Measurements from ENCODE around the gene SMARCE1.

Gene SMARCE1

DNA sequence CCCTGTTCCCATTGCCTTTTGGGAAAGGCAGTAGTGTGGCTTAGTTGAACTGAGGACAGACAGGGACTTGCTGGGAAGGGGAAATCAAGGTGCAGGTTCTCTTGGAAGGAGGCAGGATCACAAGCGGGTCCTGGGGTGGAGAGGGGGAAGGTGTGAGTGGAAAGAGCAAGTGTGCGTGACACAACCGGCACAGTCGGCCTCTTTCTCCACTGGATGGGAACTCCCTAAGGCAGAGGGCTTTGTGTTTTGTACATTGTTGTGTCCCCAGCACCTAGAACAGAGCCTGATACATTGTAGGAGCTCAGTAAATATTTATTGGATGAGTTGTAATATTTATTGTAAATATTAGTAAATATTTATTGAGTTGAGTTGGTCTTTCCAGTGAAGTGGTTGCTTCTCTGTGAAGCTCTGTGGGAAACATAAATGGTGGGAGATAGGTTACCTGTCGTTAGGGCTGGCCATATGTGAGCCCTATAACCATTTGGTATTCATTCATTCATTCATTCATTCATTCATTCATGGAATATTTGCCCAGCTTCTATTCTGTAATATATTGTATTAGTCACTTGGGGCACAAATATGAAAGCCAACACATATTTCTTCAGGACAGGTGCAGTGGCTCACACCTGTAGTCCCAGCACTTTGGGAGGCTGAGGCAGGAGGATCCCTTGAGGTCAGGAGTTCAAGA is 34.0 kb downstream of the SMARCE1 start:
- H3K9me3 ChIP-seq (ENCODE audit: low read length): no peaks in the 10 kb centered on the region

DNA sequence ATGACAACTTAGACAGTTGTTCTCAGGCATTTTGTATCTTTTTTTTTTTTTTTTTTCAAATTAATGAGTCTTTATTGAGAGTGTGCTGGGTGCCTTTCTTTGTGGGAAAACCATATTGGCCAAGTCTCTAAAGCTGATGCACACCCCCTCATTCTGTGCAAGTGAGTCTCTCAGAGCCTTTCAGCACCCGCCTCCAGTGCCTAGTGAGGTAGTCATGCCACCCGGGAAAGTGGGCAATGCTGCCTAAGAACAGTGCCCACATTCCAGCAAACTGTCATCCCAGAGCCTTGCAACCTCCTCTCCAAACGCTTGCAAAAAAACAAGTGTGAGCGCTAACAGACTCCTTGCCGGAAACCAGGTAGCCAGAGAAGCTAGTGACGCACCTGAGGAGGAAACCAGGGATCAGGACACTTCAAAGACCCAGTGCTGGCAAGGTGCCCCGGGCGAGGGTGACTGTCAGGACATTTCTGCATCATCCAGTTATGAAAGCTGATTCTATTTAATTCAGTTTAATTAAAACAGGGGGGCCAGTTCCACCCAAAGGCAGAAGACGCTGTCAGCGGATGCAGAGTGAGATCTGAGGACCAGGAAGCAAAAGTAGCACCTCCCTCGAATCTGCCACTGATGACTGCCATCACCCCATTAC is 34.9 kb downstream of the SMARCE1 start:
- H3K27me3 ChIP-seq (ENCODE audit: insufficient read depth, low read length): peaks cover 25% of the 10 kb centered on the region
- no peaks in the 10 kb centered on the region for H3K9me3 ChIP-seq (ENCODE audit: low read length)

More for the DNA sequence above, 34.0 kb downstream of the SMARCE1 start:
- no peaks in the 10 kb centered on the region for H3K4me1 ChIP-seq (ENCODE audit: insufficient read depth, low read length)
- no peak overlapping the region for H2AFZ ChIP-seq (ENCODE audit: low read depth, low read length)
- no peak overlapping the region for H3K4me3 ChIP-seq (ENCODE audit: low read length)
- H3K27me3 ChIP-seq (ENCODE audit: insufficient read depth, low read length): peaks cover 25% of the 10 kb centered on the region
- no peaks in the 10 kb centered on the region for H3K36me3 ChIP-seq (ENCODE audit: insufficient read depth, low read length)

DNA sequence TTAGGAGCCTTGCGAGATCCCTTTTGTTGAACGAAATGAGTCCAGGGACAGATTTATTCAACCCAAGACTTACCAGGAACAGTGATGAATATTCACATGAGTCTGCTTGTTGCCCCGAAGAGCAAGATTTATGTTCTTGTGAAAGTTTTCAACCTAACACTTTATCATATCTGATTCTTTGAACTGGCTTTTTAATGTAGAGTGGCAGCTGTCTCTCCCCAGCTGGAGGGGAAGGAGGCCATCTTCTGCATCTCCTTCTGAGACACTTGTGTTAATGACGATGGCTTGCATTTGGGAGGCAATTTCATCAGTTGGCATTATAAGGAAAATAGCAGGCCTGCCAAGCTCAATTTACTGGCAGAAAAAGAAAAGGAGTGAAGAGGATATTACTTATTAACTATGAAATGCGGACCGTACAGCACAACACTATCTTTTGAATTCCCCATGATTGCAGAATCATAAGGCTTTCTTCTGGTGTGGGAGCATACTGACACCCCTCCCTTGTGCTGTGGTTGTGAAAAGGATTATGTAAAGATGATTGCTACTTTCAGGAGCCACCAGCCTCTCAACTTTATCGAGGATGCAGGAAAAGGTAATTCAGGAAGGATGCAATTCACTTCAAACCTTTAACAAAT is 35.7 kb downstream of the SMARCE1 start:
- H3K4me3 ChIP-seq (ENCODE audit: low read length): no peak overlapping the region
- no peak overlapping the region for H2AFZ ChIP-seq (ENCODE audit: low read depth, low read length)
- no peaks in the 10 kb centered on the region for H3K9me3 ChIP-seq (ENCODE audit: low read length)
- H3K4me1 ChIP-seq (ENCODE audit: insufficient read depth, low read length): no peaks in the 10 kb centered on the region
- peaks cover 24% of the 10 kb centered on the region for H3K27me3 ChIP-seq (ENCODE audit: insufficient read depth, low read length)
- H3K36me3 ChIP-seq (ENCODE audit: insufficient read depth, low read length): no peaks in the 10 kb centered on the region

More for the DNA sequence above, 34.9 kb downstream of the SMARCE1 start:
- Histone ChIP-seq H3K4me3 (ENCODE audit: low read length) (no peak overlapping the region), H3K4me1 (ENCODE audit: insufficient read depth, low read length) (no peaks in the 10 kb centered on the region), H2AFZ (ENCODE audit: low read depth, low read length) (no peak overlapping the region), H3K36me3 (ENCODE audit: insufficient read depth, low read length) (no peaks in the 10 kb centered on the region)

GRCh38 chr17:40610359-40610758 is 37.3 kb downstream of the SMARCE1 start:
- Histone ChIP-seq H3K4me3 (ENCODE audit: low read length) (no peak overlapping the region), H3K9me3 (ENCODE audit: low read length) (no peaks in the 10 kb centered on the region), H3K36me3 (ENCODE audit: insufficient read depth, low read length) (no peaks in the 10 kb centered on the region), H3K4me1 (ENCODE audit: insufficient read depth, low read length) (no peaks in the 10 kb centered on the region), H3K27me3 (ENCODE audit: insufficient read depth, low read length) (peaks cover 14% of the 10 kb centered on the region), H2AFZ (ENCODE audit: low read depth, low read length) (no peak overlapping the region)

DNA sequence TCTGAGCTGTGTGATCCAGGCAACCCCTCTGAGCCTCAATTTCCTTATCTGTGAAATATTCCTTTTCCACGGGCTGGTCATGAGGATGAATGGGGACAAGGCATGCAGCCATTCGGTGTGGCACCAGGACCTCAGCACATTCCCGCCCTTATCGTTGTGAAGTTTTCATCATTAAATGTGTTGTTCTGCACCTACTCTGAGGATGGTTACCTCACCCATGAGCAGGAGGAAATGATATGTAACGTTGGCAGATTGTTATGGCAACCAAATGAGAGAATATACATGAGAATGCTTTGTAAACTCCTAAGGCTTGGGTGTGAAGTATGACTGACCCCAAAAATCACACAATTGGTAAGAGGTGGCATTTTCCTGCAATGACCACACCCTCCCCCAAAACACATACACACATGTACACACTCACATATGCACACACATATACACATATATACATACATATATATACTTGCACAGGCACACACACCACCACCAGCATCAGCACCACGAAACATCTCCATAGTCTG is 39.5 kb downstream of the SMARCE1 start:
- Histone ChIP-seq H3K4me3 (ENCODE audit: low read length) (no peak overlapping the region), H3K36me3 (ENCODE audit: insufficient read depth, low read length) (no peaks in the 10 kb centered on the region), H3K27me3 (ENCODE audit: insufficient read depth, low read length) (peaks cover 10% of the 10 kb centered on the region), H3K9me3 (ENCODE audit: low read length) (no peaks in the 10 kb centered on the region), H3K4me1 (ENCODE audit: insufficient read depth, low read length) (no peaks in the 10 kb centered on the region), H2AFZ (ENCODE audit: low read depth, low read length) (no peak overlapping the region)

GRCh38 chr17:40607641-40608040 is 40.0 kb downstream of the SMARCE1 start:
- H3K27me3 ChIP-seq (ENCODE audit: insufficient read depth, low read length): peaks cover 7% of the 10 kb centered on the region
- no peaks in the 10 kb centered on the region for H3K36me3 ChIP-seq (ENCODE audit: insufficient read depth, low read length)
- no peak overlapping the region for H2AFZ ChIP-seq (ENCODE audit: low read depth, low read length)
- H3K4me1 ChIP-seq (ENCODE audit: insufficient read depth, low read length): no peaks in the 10 kb centered on the region
- H3K9me3 ChIP-seq (ENCODE audit: low read length): no peaks in the 10 kb centered on the region
- H3K4me3 ChIP-seq (ENCODE audit: low read length): no peak overlapping the region

- Histone ChIP-seq H3K4me1 (ENCODE audit: insufficient read depth, low read length) (no peaks in the 10 kb centered on the region), H3K4me3 (ENCODE audit: low read length) (no peak overlapping the region), H3K27me3 (ENCODE audit: insufficient read depth, low read length) (peaks cover 6% of the 10 kb centered on the region), H3K9me3 (ENCODE audit: low read length) (no peaks in the 10 kb centered on the region), H3K36me3 (ENCODE audit: insufficient read depth, low read length) (no peaks in the 10 kb centered on the region), H2AFZ (ENCODE audit: low read depth, low read length) (no peak overlapping the region)
Measured at GRCh38 chr17:40606548-40607353, 40.9 kb downstream of the SMARCE1 start.

- Histone ChIP-seq H3K4me3 (ENCODE audit: low read length) (no peak overlapping the region), H3K4me1 (ENCODE audit: insufficient read depth, low read length) (no peaks in the 10 kb centered on the region), H3K9me3 (ENCODE audit: low read length) (no peaks in the 10 kb centered on the region), H3K27me3 (ENCODE audit: insufficient read depth, low read length) (peaks cover 6% of the 10 kb centered on the region), H3K36me3 (ENCODE audit: insufficient read depth, low read length) (no peaks in the 10 kb centered on the region), H2AFZ (ENCODE audit: low read depth, low read length) (no peak overlapping the region)
Measured at GRCh38 chr17:40605306-40605705, 42.3 kb downstream of the SMARCE1 start.

DNA sequence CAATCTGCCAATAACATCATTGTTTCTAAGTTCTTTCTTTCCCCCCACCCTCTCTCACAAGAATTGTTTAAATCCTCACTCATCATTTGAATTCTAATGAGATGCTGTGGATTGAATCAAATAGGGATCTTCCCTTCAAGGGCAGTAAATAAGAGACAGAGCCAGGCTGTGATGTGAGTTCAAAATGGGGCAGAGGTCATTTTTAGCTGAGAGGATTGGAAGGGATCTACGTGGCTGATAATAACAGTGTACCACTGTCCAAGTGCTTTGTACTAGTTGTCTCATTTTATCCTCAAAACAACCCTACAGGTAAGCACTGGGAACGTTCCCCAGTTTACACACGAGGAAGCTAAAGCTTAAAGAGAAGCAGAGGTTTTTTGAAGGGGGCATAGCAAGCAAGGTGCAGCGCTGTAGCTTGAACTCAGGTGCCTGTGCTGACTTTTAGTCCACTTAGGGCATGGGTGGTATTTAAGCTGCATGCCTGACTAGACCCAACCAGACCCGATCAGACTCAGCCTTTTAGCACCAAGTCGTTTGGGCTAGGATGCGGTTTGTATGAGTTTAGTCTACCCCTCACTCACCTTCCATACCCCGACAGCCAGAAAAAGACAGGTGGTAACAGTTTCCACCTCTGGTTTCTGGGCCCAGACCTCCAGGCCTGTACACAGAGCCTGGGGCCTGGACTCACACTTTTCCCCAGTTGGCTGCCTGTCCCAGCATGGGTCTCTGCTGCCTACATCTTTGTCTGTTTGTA is 43.1 kb downstream of the SMARCE1 start:
- no peak overlapping the region for H2AFZ ChIP-seq (ENCODE audit: low read depth, low read length)
- peaks cover 6% of the 10 kb centered on the region for H3K27me3 ChIP-seq (ENCODE audit: insufficient read depth, low read length)
- H3K9me3 ChIP-seq (ENCODE audit: low read length): no peaks in the 10 kb centered on the region
- H3K4me1 ChIP-seq (ENCODE audit: insufficient read depth, low read length): no peaks in the 10 kb centered on the region
- H3K4me3 ChIP-seq (ENCODE audit: low read length): no peak overlapping the region
- H3K36me3 ChIP-seq (ENCODE audit: insufficient read depth, low read length): no peaks in the 10 kb centered on the region

- no peak overlapping the region for H2AFZ ChIP-seq (ENCODE audit: low read depth, low read length)
- no peak overlapping the region for H3K4me3 ChIP-seq (ENCODE audit: low read length)
- H3K4me1 ChIP-seq (ENCODE audit: insufficient read depth, low read length): no peaks in the 10 kb centered on the region
- H3K36me3 ChIP-seq (ENCODE audit: insufficient read depth, low read length): no peaks in the 10 kb centered on the region
- H3K27me3 ChIP-seq (ENCODE audit: insufficient read depth, low read length): peaks cover 11% of the 10 kb centered on the region
- no peaks in the 10 kb centered on the region for H3K9me3 ChIP-seq (ENCODE audit: low read length)
Measured at GRCh38 chr17:40602445-40603443, 44.9 kb downstream of the SMARCE1 start.

DNA sequence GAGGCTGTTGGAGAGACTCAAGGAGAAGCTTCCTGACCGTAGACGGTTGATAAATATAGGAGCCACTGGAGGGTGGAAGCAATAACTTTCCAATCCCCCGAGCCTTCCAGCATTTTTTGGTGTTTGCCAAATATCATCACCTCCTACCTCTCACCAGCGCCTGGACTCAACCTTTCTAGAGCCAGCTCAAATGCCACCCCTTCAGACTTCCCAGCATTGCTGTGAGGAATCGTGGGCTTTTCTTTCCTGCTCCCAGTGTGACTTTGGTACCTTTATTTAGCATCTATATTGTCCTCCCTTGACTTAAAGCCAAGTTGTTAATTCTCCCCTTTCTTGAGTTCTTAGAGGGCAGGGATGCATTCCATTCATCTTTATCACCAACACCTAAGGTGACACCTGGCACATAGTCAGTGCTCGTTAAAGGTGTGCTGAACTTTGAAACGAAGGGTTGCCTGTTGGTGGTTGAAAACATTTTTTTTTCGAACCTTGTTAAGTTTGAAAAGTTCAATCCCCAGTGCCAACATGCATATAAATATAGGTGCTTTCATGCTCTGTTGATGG is 47.1 kb downstream of the SMARCE1 start:
- H3K36me3 ChIP-seq (ENCODE audit: insufficient read depth, low read length): no peaks in the 10 kb centered on the region
- H3K27me3 ChIP-seq (ENCODE audit: insufficient read depth, low read length): peaks cover 10% of the 10 kb centered on the region
- no peaks in the 10 kb centered on the region for H3K4me1 ChIP-seq (ENCODE audit: insufficient read depth, low read length)

More for the DNA sequence above, 47.1 kb downstream of the SMARCE1 start:
- Histone ChIP-seq H2AFZ (ENCODE audit: low read depth, low read length) (no peak overlapping the region), H3K4me3 (ENCODE audit: low read length) (no peak overlapping the region), H3K9me3 (ENCODE audit: low read length) (no peaks in the 10 kb centered on the region)
